Ascending aorta (tissue), 2 donors: Measurements from ENCODE around the gene CARMIL3. TPM values are rescaled to one million over a fixed set of nuclear protein-coding genes. Genes with fewer than 3 reads are reported as not detected.

ENCODE experiments used
- DNase-seq, 2 donors: peaks; one replicate each; pipeline ENCODE4 v3.0.0-alpha.2; 2019; ENCODE audit warnings: low spot score in 2 of 2
- H3K27ac ChIP-seq, 2 donors: fragments of 200-600 bp; sonication (generic); one replicate each; pipeline ENCODE4 v1.5.1; 2016 to 2017; ENCODE audit warnings: mild to moderate bottlenecking in 1 of 2
- H3K27me3 ChIP-seq: fragments of 200-600 bp; sonication (generic); one replicate; pipeline ENCODE4 v1.5.1; 2017
- H3K36me3 ChIP-seq, 2 donors: fragments of 200-600 bp; sonication (generic); one replicate each; pipeline ENCODE4 v1.5.1; 2016
- H3K4me1 ChIP-seq, 2 donors: fragments of 200-600 bp; sonication (generic); one replicate each; pipeline ENCODE4 v1.5.1; 2016 to 2017; ENCODE audit warnings: mild to moderate bottlenecking in 1 of 2
- H3K4me3 ChIP-seq, 2 donors: fragments of 200-600 bp; sonication (generic); one replicate each; pipeline ENCODE4 v1.5.1; 2016 to 2017; ENCODE audit warnings: mild to moderate bottlenecking in 1 of 2
- H3K9me3 ChIP-seq, 2 donors: fragments of 200-600 bp; sonication (generic); one replicate each; pipeline ENCODE4 v1.5.1; 2016
- intact Hi-C: fragments of 100-400 bp; cut with DNase I; formaldehyde crosslinking; loops from one replicate; pipeline ENCODE4 v1.15.1; 2023
- total RNA-seq: library from RNA; depleted of rRNA; stranded (reverse); fragments of >200 nt; gene quantifications from one replicate; pipeline ENCODE4 v1.1.0, GENCODE V29; 2016
- TF ChIP-seq, protein P1 (sequence below), 3 experiments: fragments of 200-600 bp in 2 of 3; fragments of 450-650 bp in 1 of 3; sonication (generic) in 2 of 3; IDR thresholded peaks; one replicate each; pipeline ENCODE4 v1.5.1; 2016 to 2019; ENCODE audit warnings: antibody characterized with exemption in 3 of 3, mild to moderate bottlenecking in 1 of 3, moderate library complexity in 1 of 3

The CARMIL3 gene
- total RNA-seq, 1 donor from 2014 or later = not detected

- Histone ChIP-seq H3K27ac (no peak overlapping the region), H3K4me3 (no peak overlapping the region), H3K9me3 (no peaks in the 10 kb centered on the region), H3K4me1 (peaks cover 3 to 15% of the 10 kb centered on the region in 2 donors), H3K27me3 (no peaks in the 10 kb centered on the region), H3K36me3 (no peaks in the 10 kb centered on the region)
- intact Hi-C loops = no loop called here
- TF ChIP-seq, protein P1, sequence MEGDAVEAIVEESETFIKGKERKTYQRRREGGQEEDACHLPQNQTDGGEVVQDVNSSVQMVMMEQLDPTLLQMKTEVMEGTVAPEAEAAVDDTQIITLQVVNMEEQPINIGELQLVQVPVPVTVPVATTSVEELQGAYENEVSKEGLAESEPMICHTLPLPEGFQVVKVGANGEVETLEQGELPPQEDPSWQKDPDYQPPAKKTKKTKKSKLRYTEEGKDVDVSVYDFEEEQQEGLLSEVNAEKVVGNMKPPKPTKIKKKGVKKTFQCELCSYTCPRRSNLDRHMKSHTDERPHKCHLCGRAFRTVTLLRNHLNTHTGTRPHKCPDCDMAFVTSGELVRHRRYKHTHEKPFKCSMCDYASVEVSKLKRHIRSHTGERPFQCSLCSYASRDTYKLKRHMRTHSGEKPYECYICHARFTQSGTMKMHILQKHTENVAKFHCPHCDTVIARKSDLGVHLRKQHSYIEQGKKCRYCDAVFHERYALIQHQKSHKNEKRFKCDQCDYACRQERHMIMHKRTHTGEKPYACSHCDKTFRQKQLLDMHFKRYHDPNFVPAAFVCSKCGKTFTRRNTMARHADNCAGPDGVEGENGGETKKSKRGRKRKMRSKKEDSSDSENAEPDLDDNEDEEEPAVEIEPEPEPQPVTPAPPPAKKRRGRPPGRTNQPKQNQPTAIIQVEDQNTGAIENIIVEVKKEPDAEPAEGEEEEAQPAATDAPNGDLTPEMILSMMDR (IDR thresholded peaks at IDR 0.05) = no peak
- no peak for DNase-seq
Observed at GRCh38 chr14:24068711-24069410, 17.1 kb downstream of the CARMIL3 start.

DNA sequence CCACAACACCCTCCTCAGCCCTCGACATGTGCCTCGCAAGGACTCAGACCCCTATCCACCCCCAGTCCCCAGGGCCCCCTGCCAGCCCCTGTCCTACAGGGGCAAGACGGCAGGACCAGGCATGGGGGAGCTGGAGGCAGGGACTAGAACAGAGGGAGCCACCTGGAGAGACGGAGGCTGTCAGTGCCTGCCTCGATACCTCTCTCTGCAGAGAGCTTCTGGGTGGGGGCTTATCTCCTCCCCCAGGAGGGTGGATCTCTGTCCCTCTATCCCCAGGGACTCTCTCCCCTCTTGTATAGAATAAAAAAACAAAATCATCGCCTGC, 17.6 kb downstream of the CARMIL3 start:
- DNase-seq = no peak
- Histone ChIP-seq H3K27ac (no peak overlapping the region), H3K4me3 (no peak overlapping the region), H3K9me3 (no peaks in the 10 kb centered on the region), H3K4me1 (peaks cover 3 to 15% of the 10 kb centered on the region in 2 donors), H3K36me3 (no peaks in the 10 kb centered on the region), H3K27me3 (no peaks in the 10 kb centered on the region)
- TF ChIP-seq, protein P1 (IDR thresholded peaks at IDR 0.05) = no peak
- intact Hi-C loops = no loop called here

DNA sequence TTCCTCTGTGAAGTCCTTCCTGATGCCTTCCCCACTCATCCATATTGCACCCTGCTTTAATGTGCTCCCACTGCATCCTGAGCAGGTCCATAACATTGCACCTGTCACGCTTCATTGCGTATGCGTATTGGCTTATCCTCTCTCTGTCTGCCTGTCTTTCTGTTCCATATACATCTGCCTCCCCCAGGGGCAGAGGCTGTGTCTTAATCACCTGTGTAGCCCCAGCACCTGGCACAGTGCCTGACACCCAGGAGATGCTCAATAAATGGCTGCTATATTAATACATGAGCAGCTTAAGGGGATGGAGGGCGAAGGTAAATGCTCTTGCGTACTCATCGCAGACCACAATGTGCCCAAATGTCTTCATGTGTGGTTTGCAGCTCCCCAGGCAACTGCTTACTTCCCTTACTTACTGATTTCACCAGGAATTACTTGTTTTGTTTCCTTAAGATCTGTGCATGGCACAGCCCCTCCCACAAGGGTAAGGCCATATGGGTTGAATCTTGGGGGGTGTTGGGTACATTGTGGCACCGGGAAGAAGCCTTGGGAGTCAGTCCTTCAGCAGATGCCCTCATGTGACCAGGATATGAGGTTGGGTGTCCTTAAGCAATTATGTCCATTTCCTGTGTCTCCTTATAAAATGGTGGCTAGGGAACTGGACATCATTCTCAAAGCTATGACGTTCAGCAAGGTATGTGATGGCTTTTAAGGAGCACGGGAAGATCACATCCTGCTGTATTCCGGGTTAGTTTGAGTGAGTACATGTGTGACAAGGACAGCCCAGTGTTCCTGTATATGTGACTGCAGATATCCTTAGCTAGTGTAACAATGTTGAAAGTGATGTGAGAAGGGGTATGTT, 18.7 kb downstream of the CARMIL3 start:
- TF ChIP-seq, protein P1 (IDR thresholded peaks at IDR 0.05) = no peak
- Histone ChIP-seq H3K9me3 (no peaks in the 10 kb centered on the region), H3K27me3 (no peaks in the 10 kb centered on the region), H3K4me1 (peaks cover 3 to 15% of the 10 kb centered on the region in 2 donors), H3K36me3 (no peaks in the 10 kb centered on the region), H3K4me3 (no peak overlapping the region), H3K27ac (no peak overlapping the region)
- intact Hi-C loops = no loop called here
- DNase-seq = no peak

DNA sequence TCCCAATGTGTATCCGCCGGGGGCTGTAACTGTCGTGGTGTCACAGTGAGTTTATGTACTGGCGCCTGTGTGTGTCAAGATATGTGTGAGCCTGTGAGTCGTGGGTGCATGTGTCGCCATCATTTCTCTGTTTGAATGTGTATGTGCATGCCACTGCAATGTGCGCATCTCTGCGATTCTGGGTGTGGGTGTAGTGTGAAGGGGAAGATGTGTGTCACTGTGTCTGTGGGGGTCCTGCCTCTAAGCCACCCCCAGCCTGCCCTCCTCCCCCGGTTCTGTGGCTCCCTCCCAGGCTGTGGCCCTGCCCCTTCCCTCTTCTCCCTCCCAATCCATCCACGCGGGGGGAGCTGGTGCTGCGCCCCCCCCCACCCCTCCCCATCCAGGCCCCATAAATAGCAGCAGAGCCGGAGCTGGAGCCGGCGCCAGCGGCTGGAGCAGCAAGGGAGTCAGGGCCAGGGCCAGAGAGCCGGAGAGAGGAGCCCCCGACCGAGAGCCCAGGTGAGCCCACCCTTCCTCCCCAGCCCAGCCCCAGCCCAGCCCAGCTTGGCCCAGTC, 19.4 kb downstream of the CARMIL3 start, which contains the start of gene CPNE6:
Gene CPNE6, plus strand, starts transcription at position 419 of the 554 bp plus-strand sequence. CDS start 1,375 bp downstream, outside the sequence.
- TF ChIP-seq, protein P1 (IDR thresholded peaks at IDR 0.05) = no peak
- H3K4me3 ChIP-seq = peak within 1 kb of the TSS in 1 of 2 donors; percentile 36
- intact Hi-C loops = no loop called here

GRCh38 chr14:24071836-24072430, 20.1 kb downstream of the CARMIL3 start:
- peak overlapping the region in 1 of 2 donors; percentile 36 for H3K4me3 ChIP-seq
- TF ChIP-seq, protein P1 (IDR thresholded peaks at IDR 0.05) = no peak
- H3K9me3 ChIP-seq = no peaks in the 10 kb centered on the region
- H3K27ac ChIP-seq = no peak overlapping the region
- no peak for DNase-seq
- no peaks in the 10 kb centered on the region for H3K27me3 ChIP-seq
- peaks cover 3 to 15% of the 10 kb centered on the region in 2 donors for H3K4me1 ChIP-seq
- H3K36me3 ChIP-seq = no peaks in the 10 kb centered on the region
- intact Hi-C loops = no loop called here

More for the DNA sequence above, 19.4 kb downstream of the CARMIL3 start, which contains the start of gene CPNE6:
- Histone ChIP-seq H3K27me3 (no peaks in the 10 kb centered on the region), H3K4me1 (peaks cover 3 to 15% of the 10 kb centered on the region in 2 donors), H3K27ac (no peak within 1 kb of the TSS), H3K9me3 (no peaks in the 10 kb centered on the region), H3K36me3 (no peaks in the 10 kb centered on the region)
- DNase-seq = no peak
